ENCODE results near the gene PPP2CA. TPM values are rescaled to one million over a fixed set of nuclear protein-coding genes. Genes with fewer than 3 reads are reported as not detected.

The PPP2CA gene
- polyA plus RNA-seq, 2 of the 4 experiments (the other 2 are of a cell fraction), result 273 to 357 TPM

DNA sequence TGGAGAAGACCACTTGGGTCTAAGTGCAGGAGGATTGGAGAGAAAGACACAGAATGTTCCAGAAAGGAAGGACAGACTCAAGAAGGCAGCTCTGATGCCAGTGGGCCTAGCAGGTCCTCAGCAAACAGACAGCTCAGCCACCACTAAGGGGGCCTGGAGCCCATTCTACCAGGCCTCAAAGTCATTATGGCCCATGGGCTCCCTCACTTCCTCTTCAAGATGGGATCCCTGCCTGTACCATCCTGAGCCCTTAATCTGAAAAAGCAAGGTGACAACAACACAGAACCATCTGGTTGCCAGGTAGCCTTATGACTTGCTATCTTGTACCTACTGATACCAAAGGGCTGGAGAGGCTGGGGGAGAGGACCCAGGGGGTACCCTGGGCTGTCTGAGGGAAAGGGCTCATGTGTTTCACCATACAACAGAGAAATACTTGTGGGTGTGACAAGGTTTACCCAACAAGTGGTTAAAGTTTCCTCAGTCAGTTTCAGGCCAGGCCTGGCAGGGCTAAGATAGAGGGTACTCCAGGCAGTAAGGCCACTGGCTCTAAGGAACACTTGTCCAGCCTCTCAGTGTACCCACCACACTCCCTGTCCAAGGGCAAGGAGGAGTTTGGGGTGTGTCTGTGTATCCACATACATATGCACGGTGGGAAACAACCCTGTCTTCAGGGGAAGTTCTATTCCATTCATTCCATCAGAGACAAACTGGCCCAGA is 80.7 kb downstream of the PPP2CA start:
- POLR2A ChIA-PET, result no interaction called here
- WGBS (ENCODE audit: missing lambda C conversion rate), result 50% methylated on average over 1 of the region's 1 CpG
- Histone ChIP-seq H3K9me3 (no peaks in the 10 kb centered on the region), H3K4me1 (peaks cover 13% of the 10 kb centered on the region; the same call in 2 of the 3 replicates), H3K4me3 (no peak overlapping the region), H3K27ac (no peak overlapping the region), H3K4me2 (no peak overlapping the region)
- DNase-seq (ENCODE audit: low read depth in 1 of 2, low spot score in 1 of 2) (no peak), FAIRE-seq (no peak), ATAC-seq (no peak)
- CTCF ChIA-PET, result interaction anchor here (0.6 to 20.9 kb wide), 19 partner anchors 10 to 532 kb away, joined by 3 to 546 read pairs (median 3); partner anchors contain the start of gene TCF7
- TF ChIP-seq CEBPB (IDR thresholded peaks at IDR 0.05) (no peak), KDM1A (IDR thresholded peaks at IDR 0.05; ENCODE audit: low read depth) (no peak), POLR2A (IDR thresholded peaks at IDR 0.05; ENCODE audit: low read length) (no peak), RNF2 (IDR thresholded peaks at IDR 0.05; ENCODE audit: borderline replicate concordance, low read depth) (no peak), HEYL (CRISPR knock-in tag; IDR thresholded peaks at IDR 0.05) (no peak), NPAS2 (CRISPR knock-in tag; IDR thresholded peaks at IDR 0.05; ENCODE audit: borderline replicate concordance) (no peak), HOXB13 (CRISPR knock-in tag; IDR thresholded peaks at IDR 0.05; ENCODE audit: low read depth) (no peak), MYC (IDR thresholded peaks at IDR 0.05; ENCODE audit: borderline replicate concordance, low read length) (no peak), ESRRA (IDR thresholded peaks at IDR 0.05; ENCODE audit: borderline replicate concordance, low read length) (no peak), FOSL2 (IDR thresholded peaks at IDR 0.05) (no peak), FOSL2 (CRISPR knock-in tag; IDR thresholded peaks at IDR 0.05) (no peak)
- TF ChIP-seq, protein P1, sequence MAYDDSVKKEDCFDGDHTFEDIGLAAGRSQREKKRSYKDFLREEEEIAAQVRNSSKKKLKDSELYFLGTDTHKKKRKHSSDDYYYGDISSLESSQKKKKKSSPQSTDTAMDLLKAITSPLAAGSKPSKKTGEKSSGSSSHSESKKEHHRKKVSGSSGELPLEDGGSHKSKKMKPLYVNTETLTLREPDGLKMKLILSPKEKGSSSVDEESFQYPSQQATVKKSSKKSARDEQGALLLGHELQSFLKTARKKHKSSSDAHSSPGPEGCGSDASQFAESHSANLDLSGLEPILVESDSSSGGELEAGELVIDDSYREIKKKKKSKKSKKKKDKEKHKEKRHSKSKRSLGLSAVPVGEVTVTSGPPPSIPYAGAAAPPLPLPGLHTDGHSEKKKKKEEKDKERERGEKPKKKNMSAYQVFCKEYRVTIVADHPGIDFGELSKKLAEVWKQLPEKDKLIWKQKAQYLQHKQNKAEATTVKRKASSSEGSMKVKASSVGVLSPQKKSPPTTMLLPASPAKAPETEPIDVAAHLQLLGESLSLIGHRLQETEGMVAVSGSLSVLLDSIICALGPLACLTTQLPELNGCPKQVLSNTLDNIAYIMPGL (CRISPR knock-in tag; IDR thresholded peaks at IDR 0.05; ENCODE audit: borderline replicate concordance), result no peak
- TF ChIP-seq, protein P2, sequence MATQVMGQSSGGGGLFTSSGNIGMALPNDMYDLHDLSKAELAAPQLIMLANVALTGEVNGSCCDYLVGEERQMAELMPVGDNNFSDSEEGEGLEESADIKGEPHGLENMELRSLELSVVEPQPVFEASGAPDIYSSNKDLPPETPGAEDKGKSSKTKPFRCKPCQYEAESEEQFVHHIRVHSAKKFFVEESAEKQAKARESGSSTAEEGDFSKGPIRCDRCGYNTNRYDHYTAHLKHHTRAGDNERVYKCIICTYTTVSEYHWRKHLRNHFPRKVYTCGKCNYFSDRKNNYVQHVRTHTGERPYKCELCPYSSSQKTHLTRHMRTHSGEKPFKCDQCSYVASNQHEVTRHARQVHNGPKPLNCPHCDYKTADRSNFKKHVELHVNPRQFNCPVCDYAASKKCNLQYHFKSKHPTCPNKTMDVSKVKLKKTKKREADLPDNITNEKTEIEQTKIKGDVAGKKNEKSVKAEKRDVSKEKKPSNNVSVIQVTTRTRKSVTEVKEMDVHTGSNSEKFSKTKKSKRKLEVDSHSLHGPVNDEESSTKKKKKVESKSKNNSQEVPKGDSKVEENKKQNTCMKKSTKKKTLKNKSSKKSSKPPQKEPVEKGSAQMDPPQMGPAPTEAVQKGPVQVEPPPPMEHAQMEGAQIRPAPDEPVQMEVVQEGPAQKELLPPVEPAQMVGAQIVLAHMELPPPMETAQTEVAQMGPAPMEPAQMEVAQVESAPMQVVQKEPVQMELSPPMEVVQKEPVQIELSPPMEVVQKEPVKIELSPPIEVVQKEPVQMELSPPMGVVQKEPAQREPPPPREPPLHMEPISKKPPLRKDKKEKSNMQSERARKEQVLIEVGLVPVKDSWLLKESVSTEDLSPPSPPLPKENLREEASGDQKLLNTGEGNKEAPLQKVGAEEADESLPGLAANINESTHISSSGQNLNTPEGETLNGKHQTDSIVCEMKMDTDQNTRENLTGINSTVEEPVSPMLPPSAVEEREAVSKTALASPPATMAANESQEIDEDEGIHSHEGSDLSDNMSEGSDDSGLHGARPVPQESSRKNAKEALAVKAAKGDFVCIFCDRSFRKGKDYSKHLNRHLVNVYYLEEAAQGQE (IDR thresholded peaks at IDR 0.05), result no peak

Small RNAs within 50 kb of the gene (small RNA-seq; reads per million reads assigned to genes)
- gene MIR3661, result 0 reads per million in 6 experiments

Other genes with a start within 250 kb of the PPP2CA start
- 300 and 369 TPM in 2 replicates for gene VDAC1, start 221.1 kb downstream of the PPP2CA start, polyA plus RNA-seq (2011; rRNA removed)
- gene VDAC1, start 221.1 kb downstream of the PPP2CA start, polyA plus RNA-seq (2017; fragmentation: RNase III; extraction: RNeasy Plus Mini Kit Qiagen cat#74134 plus additional on column Dnase treatment), result 416 to 463 TPM (median 442 TPM) in 3 replicates
- gene TCF7, start 111.4 kb downstream of the PPP2CA start, polyA plus RNA-seq (2011; rRNA removed), result 2.8 and 3.7 TPM in 2 replicates
- gene TCF7, start 111.4 kb downstream of the PPP2CA start, polyA plus RNA-seq (2017; fragmentation: RNase III; extraction: RNeasy Plus Mini Kit Qiagen cat#74134 plus additional on column Dnase treatment), result 8.0 to 10.2 TPM (median 10.1 TPM) in 3 replicates
- gene SKP1, start 49.1 kb downstream of the PPP2CA start, polyA plus RNA-seq (2011; rRNA removed), result 608 and 776 TPM in 2 replicates
- 870 to 955 TPM (median 919 TPM) in 3 replicates for gene SKP1, start 49.1 kb downstream of the PPP2CA start, polyA plus RNA-seq (2017; fragmentation: RNase III; extraction: RNeasy Plus Mini Kit Qiagen cat#74134 plus additional on column Dnase treatment)
- 3.6 and 4.5 TPM in 2 replicates for gene CDKL3, start 141.1 kb upstream of the PPP2CA start, polyA plus RNA-seq (2011; rRNA removed)
- gene CDKL3, start 141.1 kb upstream of the PPP2CA start, polyA plus RNA-seq (2017; fragmentation: RNase III; extraction: RNeasy Plus Mini Kit Qiagen cat#74134 plus additional on column Dnase treatment), result 0.90 to 1.5 TPM (median 1.1 TPM) in 3 replicates
- 60.1 and 104 TPM in 2 replicates for gene UBE2B, start 145.5 kb upstream of the PPP2CA start, polyA plus RNA-seq (2011; rRNA removed)
- gene UBE2B, start 145.5 kb upstream of the PPP2CA start, polyA plus RNA-seq (2017; fragmentation: RNase III; extraction: RNeasy Plus Mini Kit Qiagen cat#74134 plus additional on column Dnase treatment), result 61.1 to 61.5 TPM (median 61.3 TPM) in 3 replicates
- gene CDKN2AIPNL, start 185.8 kb upstream of the PPP2CA start, polyA plus RNA-seq (2011; rRNA removed), result 42.4 and 49.9 TPM in 2 replicates
- 44.7 to 48.0 TPM (median 44.9 TPM) in 3 replicates for gene CDKN2AIPNL, start 185.8 kb upstream of the PPP2CA start, polyA plus RNA-seq (2017; fragmentation: RNase III; extraction: RNeasy Plus Mini Kit Qiagen cat#74134 plus additional on column Dnase treatment)